GM18951 (cell line): ENCODE measurements around the gene THTPA.

Source experiments
- POLR2A ChIP-seq: IDR thresholded peaks from 4 replicates; pipeline ENCODE4 v1.6.1; 2011; ENCODE audit warnings: mild to moderate bottlenecking; ENCODE audit not compliant: insufficient read length, insufficient read depth; ENCODE audit errors: extremely low read depth
- in situ Hi-C: fragments of 300-500 bp; cut with MboI; formaldehyde crosslinking; loops from one replicate; pipeline ENCODE4 v1.12.0; 2022; ENCODE audit warnings: low sequenced_read_pairs, mixed read lengths, inconsistent platforms; ENCODE audit not compliant: unreplicated experiment

Gene THTPA

GRCh38 chr14:23555533-23555881 lies 564 bp upstream of the THTPA start:
- in situ Hi-C loops = no loop called here
- TF ChIP-seq POLR2A = no peak

- no peak for TF ChIP-seq POLR2A
- in situ Hi-C loops = no loop called here
Observed at GRCh38 chr14:23556700-23557440, 799 bp downstream of the THTPA start.

GRCh38 chr14:23557521-23557920 lies 1.4 kb downstream of the THTPA start:
- in situ Hi-C loops = no loop called here
- TF ChIP-seq POLR2A = no peak

- no peak for TF ChIP-seq POLR2A
- in situ Hi-C loops = no loop called here
Observed at GRCh38 chr14:23557946-23558345, 1.9 kb downstream of the THTPA start.

GRCh38 chr14:23558346-23559009 lies 2.4 kb downstream of the THTPA start:
- in situ Hi-C loops = no loop called here
- TF ChIP-seq POLR2A = no peak

- no peak for TF ChIP-seq POLR2A
- in situ Hi-C loops = no loop called here
Observed at GRCh38 chr14:23559010-23559925, 3.2 kb downstream of the THTPA start.

GRCh38 chr14:23559926-23560520 lies 4.0 kb downstream of the THTPA start:
- in situ Hi-C loops = no loop called here

GRCh38 chr14:23561259-23561658 lies 5.2 kb downstream of the THTPA start:
- in situ Hi-C loops = no loop called here
- TF ChIP-seq POLR2A = no peak

More at GRCh38 chr14:23559926-23560520, 4.0 kb downstream of the THTPA start:
- no peak for TF ChIP-seq POLR2A

- no peak for TF ChIP-seq POLR2A
- in situ Hi-C loops = no loop called here
Observed at GRCh38 chr14:23561873-23562821, 6.1 kb downstream of the THTPA start.

- no peak for TF ChIP-seq POLR2A
- in situ Hi-C loops = no loop called here
Observed at GRCh38 chr14:23562822-23563472, 6.9 kb downstream of the THTPA start.

GRCh38 chr14:23563473-23564180 lies 7.6 kb downstream of the THTPA start:
- peak; percentile 18 for TF ChIP-seq POLR2A
- in situ Hi-C loops = no loop called here
